ENCODE data around the gene C19orf73. TPM values are rescaled to one million over a fixed set of nuclear protein-coding genes. Genes with fewer than 3 reads are reported as not detected.

The C19orf73 gene, protein sequence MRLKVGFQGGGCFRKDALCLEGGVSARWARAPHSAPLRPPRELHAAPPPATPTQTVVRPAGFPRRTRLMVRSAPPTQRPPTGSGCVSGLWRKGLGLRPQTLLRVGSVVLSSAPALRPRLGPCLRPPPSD
- 0.36 TPM in 1 of 2 replicates, not detected in the other for total RNA-seq

DNA sequence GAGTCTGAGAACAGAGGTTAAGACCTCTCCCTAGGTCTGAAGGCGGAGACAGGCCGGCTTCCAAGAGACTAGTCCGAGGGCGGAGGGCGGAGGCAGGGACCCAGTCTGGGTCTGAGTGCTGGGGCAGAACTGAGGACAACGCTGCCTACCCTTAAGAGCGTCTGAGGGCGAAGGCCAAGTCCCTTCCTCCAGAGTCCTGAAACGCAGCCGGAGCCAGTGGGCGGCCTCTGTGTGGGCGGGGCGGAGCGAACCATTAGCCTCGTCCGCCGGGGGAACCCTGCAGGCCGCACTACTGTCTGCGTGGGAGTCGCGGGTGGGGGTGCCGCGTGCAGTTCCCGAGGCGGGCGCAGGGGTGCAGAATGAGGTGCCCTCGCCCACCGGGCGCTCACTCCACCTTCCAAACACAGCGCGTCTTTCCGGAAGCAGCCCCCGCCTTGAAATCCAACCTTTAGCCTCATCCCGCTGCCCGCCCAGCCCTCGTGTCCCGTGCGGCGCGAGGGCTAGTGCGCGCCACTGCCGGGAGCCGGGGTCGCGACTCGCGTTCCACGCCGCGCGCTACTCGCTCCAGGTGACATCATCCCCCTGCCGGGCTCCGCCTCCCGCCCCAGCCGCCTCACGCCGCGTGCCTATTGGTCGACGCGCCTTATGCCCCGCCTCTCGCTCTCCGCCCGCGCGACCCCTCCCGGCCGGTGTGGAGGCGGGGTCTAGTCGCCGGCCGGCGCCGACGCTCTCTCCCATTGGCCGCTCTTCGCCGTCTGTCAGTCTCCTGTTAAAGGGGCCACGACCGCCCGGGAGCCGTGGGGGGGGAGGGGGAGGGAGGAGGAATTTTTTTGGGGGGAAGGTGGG, at the start of gene C19orf73:
Gene C19orf73 (minus strand): TSS at position 579 of the 846 bp plus-strand sequence. CDS start 121 bp downstream, at position 458.
- peaks cover 12% of the 10 kb centered on the region for H3K4me1 ChIP-seq (ENCODE audit: insufficient read depth, low read length)
- peak within 1 kb of the TSS; percentile 78 for H3K27ac ChIP-seq (ENCODE audit: low read depth, low read length)
- H2AFZ ChIP-seq (ENCODE audit: low read length), result peak within 1 kb of the TSS; percentile 86
- no peaks in the 10 kb centered on the region for H4K20me1 ChIP-seq (ENCODE audit: insufficient read depth, low read length)
- DNase-seq (ENCODE audit: insufficient read length, low spot score, missing footprints), result peak; percentile 100
- H3K4me3 ChIP-seq (ENCODE audit: insufficient read depth, low read length), result peak within 1 kb of the TSS; percentile 78
- TF ChIP-seq, protein P1, sequence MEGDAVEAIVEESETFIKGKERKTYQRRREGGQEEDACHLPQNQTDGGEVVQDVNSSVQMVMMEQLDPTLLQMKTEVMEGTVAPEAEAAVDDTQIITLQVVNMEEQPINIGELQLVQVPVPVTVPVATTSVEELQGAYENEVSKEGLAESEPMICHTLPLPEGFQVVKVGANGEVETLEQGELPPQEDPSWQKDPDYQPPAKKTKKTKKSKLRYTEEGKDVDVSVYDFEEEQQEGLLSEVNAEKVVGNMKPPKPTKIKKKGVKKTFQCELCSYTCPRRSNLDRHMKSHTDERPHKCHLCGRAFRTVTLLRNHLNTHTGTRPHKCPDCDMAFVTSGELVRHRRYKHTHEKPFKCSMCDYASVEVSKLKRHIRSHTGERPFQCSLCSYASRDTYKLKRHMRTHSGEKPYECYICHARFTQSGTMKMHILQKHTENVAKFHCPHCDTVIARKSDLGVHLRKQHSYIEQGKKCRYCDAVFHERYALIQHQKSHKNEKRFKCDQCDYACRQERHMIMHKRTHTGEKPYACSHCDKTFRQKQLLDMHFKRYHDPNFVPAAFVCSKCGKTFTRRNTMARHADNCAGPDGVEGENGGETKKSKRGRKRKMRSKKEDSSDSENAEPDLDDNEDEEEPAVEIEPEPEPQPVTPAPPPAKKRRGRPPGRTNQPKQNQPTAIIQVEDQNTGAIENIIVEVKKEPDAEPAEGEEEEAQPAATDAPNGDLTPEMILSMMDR (IDR thresholded peaks at IDR 0.05; ENCODE audit: extremely low read depth, low read depth, low read length), result no peak
- H3K4me2 ChIP-seq (ENCODE audit: insufficient read depth, low read length), result peak within 1 kb of the TSS; percentile 89
- peaks cover 11% of the 10 kb centered on the region for H3K27me3 ChIP-seq (ENCODE audit: insufficient read depth, low read length)
- no peaks in the 10 kb centered on the region for H3K9me3 ChIP-seq (ENCODE audit: low read depth, low read length)
- no peaks in the 10 kb centered on the region for H3K36me3 ChIP-seq (ENCODE audit: insufficient read depth, low read length)
- H3K79me2 ChIP-seq (ENCODE audit: insufficient read depth, low read length), result peaks cover 1% of the 10 kb centered on the region

DNA sequence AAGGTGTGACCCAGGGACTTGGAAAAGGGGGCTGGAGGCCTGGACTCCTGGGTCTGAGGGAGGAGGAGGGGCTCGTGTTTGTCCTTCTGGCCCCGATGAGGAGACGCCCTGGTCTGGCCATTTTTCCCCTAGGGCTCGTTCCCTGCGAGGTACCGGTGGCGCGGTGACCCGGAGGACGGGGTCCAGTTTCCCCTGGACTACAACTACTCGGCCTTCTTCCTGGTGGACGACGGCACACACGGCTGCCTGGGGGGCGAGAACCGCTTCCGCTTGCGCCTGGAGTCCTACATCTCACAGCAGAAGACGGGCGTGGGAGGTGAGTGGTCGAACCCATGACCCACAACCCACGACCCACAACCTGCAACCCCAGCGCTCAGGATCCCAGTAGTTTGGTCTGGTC, 49.5 kb upstream of the C19orf73 start:
- TF ChIP-seq, protein P1 (IDR thresholded peaks at IDR 0.05; ENCODE audit: extremely low read depth, low read depth, low read length), result no peak
- peaks cover 8% of the 10 kb centered on the region for H4K20me1 ChIP-seq (ENCODE audit: insufficient read depth, low read length)

DNA sequence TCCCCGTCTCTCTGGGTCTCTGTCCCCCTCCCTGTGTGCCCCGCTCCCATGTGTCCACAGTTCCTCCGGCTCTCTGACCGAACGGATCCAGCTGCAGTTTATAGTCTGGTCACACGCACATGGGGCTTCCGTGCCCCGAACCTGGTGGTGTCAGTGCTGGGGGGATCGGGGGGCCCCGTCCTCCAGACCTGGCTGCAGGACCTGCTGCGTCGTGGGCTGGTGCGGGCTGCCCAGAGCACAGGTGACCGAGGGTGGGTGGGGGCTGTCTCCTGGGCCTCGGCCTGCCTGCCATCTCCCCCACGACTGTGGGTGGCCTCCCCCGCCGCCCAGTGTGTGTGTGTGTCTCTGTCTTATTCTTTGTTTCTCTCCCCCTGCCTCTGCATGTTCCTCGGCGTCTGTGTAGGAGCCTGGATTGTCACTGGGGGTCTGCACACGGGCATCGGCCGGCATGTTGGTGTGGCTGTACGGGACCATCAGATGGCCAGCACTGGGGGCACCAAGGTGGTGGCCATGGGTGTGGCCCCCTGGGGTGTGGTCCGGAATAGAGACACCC, 49.0 kb upstream of the C19orf73 start:
- Histone ChIP-seq H3K4me1 (ENCODE audit: insufficient read depth, low read length) (no peaks in the 10 kb centered on the region), H3K4me2 (ENCODE audit: insufficient read depth, low read length) (no peak overlapping the region), H4K20me1 (ENCODE audit: insufficient read depth, low read length) (peaks cover 8% of the 10 kb centered on the region), H3K36me3 (ENCODE audit: insufficient read depth, low read length) (peaks cover 35% of the 10 kb centered on the region), H3K27ac (ENCODE audit: low read depth, low read length) (no peak overlapping the region), H3K9me3 (ENCODE audit: low read depth, low read length) (no peaks in the 10 kb centered on the region), H3K79me2 (ENCODE audit: insufficient read depth, low read length) (peaks cover 7% of the 10 kb centered on the region), H3K4me3 (ENCODE audit: insufficient read depth, low read length) (no peak overlapping the region), H2AFZ (ENCODE audit: low read length) (no peak overlapping the region), H3K27me3 (ENCODE audit: insufficient read depth, low read length) (no peaks in the 10 kb centered on the region)
- peak; percentile 26 for DNase-seq (ENCODE audit: insufficient read length, low spot score, missing footprints)
- TF ChIP-seq, protein P1 (IDR thresholded peaks at IDR 0.05; ENCODE audit: extremely low read depth, low read depth, low read length), result no peak

More for the DNA sequence above, 49.5 kb upstream of the C19orf73 start:
- H3K27ac ChIP-seq (ENCODE audit: low read depth, low read length), result no peak overlapping the region
- H3K4me3 ChIP-seq (ENCODE audit: insufficient read depth, low read length), result no peak overlapping the region
- peaks cover 7% of the 10 kb centered on the region for H3K79me2 ChIP-seq (ENCODE audit: insufficient read depth, low read length)
- peaks cover 35% of the 10 kb centered on the region for H3K36me3 ChIP-seq (ENCODE audit: insufficient read depth, low read length)
- H3K4me1 ChIP-seq (ENCODE audit: insufficient read depth, low read length), result no peaks in the 10 kb centered on the region
- H3K27me3 ChIP-seq (ENCODE audit: insufficient read depth, low read length), result no peaks in the 10 kb centered on the region
- no peak for DNase-seq (ENCODE audit: insufficient read length, low spot score, missing footprints)
- H2AFZ ChIP-seq (ENCODE audit: low read length), result no peak overlapping the region
- H3K4me2 ChIP-seq (ENCODE audit: insufficient read depth, low read length), result no peak overlapping the region
- H3K9me3 ChIP-seq (ENCODE audit: low read depth, low read length), result no peaks in the 10 kb centered on the region

DNA sequence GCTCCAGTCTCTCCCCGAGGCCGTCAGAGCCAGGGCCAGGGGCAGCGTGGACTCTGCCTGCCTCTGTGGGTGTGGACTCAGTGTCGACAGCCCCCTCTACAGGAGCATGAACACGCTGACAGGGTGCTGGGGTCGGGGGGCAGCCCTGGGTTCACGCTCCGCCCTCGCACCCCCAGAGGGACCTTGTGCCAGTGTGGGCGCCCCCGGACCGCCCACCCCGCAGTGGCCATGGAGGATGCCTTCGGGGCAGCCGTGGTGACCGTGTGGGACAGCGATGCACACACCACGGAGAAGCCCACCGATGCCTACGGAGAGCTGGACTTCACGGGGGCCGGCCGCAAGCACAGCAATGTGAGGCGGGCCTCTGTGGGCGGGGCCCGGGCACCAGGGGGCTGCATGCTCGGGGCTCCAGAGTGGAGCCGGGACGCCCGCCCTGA, 46.9 kb upstream of the C19orf73 start:
- Histone ChIP-seq H3K27ac (ENCODE audit: low read depth, low read length) (no peak overlapping the region), H3K36me3 (ENCODE audit: insufficient read depth, low read length) (peaks cover 18% of the 10 kb centered on the region), H3K9me3 (ENCODE audit: low read depth, low read length) (no peaks in the 10 kb centered on the region), H3K27me3 (ENCODE audit: insufficient read depth, low read length) (no peaks in the 10 kb centered on the region), H3K79me2 (ENCODE audit: insufficient read depth, low read length) (peaks cover 7% of the 10 kb centered on the region), H3K4me3 (ENCODE audit: insufficient read depth, low read length) (no peak overlapping the region), H4K20me1 (ENCODE audit: insufficient read depth, low read length) (peaks cover 12% of the 10 kb centered on the region), H3K4me2 (ENCODE audit: insufficient read depth, low read length) (no peak overlapping the region), H2AFZ (ENCODE audit: low read length) (no peak overlapping the region), H3K4me1 (ENCODE audit: insufficient read depth, low read length) (peaks cover 6% of the 10 kb centered on the region)
- DNase-seq (ENCODE audit: insufficient read length, low spot score, missing footprints), result no peak
- TF ChIP-seq, protein P1 (IDR thresholded peaks at IDR 0.05; ENCODE audit: extremely low read depth, low read depth, low read length), result no peak

All from osteoblast (primary cell).